ENCODE results near the gene TLE4.

DNA sequence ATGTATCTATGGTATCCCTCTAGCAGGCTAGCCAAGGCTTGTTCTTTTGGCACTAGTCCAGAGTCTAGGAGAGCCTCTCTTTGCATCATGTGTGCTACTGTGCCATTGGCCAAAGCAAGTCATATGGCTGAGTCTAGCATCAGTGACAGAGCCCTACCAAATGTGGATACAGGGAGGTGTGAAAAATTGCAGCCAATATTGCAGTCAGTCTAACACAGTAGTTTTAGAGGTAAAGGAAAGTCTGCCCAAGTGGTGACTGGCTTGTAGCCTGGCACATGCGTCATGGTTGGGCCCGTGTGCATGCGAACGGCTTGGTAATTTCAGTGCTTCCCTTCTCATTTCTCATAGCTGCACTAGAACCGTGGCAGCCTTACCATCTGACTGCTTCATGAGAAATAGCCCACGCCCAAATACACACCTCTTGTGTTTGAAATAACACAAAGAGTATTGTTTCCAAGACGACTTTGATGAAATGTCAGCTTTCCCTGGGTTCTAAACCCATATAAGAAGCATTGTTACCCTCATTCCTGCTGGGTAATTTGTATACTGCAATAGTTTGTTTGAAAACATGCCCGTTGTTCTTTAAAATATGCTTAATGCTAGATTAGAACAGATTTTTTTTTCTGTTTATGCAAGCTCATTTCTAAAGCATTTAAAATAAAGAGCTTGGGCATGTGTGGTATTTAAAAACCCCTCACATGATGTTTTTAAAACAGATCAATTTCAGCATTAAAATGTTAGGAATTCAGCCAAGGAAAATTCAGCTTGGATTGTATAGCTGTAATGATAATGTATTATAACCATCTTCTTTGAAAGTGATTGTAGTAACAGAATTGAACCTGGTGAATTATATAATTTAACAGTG lies 113.2 kb downstream of the TLE4 start:
- TF ChIP-seq, protein P1, sequence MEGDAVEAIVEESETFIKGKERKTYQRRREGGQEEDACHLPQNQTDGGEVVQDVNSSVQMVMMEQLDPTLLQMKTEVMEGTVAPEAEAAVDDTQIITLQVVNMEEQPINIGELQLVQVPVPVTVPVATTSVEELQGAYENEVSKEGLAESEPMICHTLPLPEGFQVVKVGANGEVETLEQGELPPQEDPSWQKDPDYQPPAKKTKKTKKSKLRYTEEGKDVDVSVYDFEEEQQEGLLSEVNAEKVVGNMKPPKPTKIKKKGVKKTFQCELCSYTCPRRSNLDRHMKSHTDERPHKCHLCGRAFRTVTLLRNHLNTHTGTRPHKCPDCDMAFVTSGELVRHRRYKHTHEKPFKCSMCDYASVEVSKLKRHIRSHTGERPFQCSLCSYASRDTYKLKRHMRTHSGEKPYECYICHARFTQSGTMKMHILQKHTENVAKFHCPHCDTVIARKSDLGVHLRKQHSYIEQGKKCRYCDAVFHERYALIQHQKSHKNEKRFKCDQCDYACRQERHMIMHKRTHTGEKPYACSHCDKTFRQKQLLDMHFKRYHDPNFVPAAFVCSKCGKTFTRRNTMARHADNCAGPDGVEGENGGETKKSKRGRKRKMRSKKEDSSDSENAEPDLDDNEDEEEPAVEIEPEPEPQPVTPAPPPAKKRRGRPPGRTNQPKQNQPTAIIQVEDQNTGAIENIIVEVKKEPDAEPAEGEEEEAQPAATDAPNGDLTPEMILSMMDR (IDR thresholded peaks at IDR 0.05), result no peak
- TF ChIP-seq POLR2A (IDR thresholded peaks at IDR 0.05) (no peak), EP300 (IDR thresholded peaks at IDR 0.05; ENCODE audit: low read depth) (no peak), POLR2AphosphoS5 (IDR thresholded peaks at IDR 0.05) (no peak)
